IMR-90 (cell line): ENCODE measurements around the gene TBC1D32. TPM values are rescaled to one million over a fixed set of nuclear protein-coding genes. Genes with fewer than 3 reads are reported as not detected.

Experiments used
- ATAC-seq: fragments of 200-7000 bp; cut with Tn5 transposase; 2 replicates; pipeline ENCODE4 v1.9.1; 2020; ENCODE audit warnings: low read depth, mild to moderate bottlenecking, moderate library complexity
- BruUV-seq: library from RNA; stranded (reverse); fragments of 400-500 nt; replicated peaks from 2 replicates; lab custom pipeline; 2021; lab: Mats Ljungman, UMichigan
- CTCF ChIA-PET: fragments of 300-600 bp; formaldehyde crosslinking; extraction: SDS; loops from one replicate; lab custom pipeline; 2021; ENCODE audit warnings: antibody characterized with exemption; lab: Yijun Ruan, JAX
- POLR2A ChIA-PET: fragments of 300-600 bp; sonication (Branson Sonifier 250); formaldehyde crosslinking; loops from one replicate; lab custom pipeline; 2022; ENCODE audit warnings: antibody characterized with exemption; ENCODE audit not compliant: unreplicated experiment; lab: Charles Lee
- DNase-seq: peaks from one replicate; pipeline ENCODE4 v3.0.0; 2013
- H2AFZ ChIP-seq: replicated peaks from 2 replicates; pipeline ENCODE3; 2013; ENCODE audit warnings: low read length, mild to moderate bottlenecking; ENCODE audit not compliant: poor library complexity
- H2AK5ac ChIP-seq: 2 replicates; pipeline ENCODE4 v1.6.1; 2013; ENCODE audit warnings: low read depth, low read length, inconsistent platforms
- H2AK9ac ChIP-seq: replicated peaks from 2 replicates; pipeline ENCODE3; 2013; ENCODE audit warnings: mild to moderate bottlenecking, low read depth, low read length, moderate library complexity; ENCODE audit not compliant: poor library complexity
- H2BK120ac ChIP-seq: 2 replicates; pipeline ENCODE4 v1.6.1; 2013; ENCODE audit warnings: low read depth, low read length, inconsistent platforms
- H2BK15ac ChIP-seq: 3 replicates; pipeline ENCODE4 v1.6.1; 2013; ENCODE audit warnings: low read depth, low read length, inconsistent platforms
- H2BK20ac ChIP-seq: 2 replicates; pipeline ENCODE4 v1.6.1; 2013; ENCODE audit warnings: low read depth, mild to moderate bottlenecking, inconsistent platforms, low read length, moderate library complexity
- H2BK5ac ChIP-seq: 2 replicates; pipeline ENCODE4 v1.6.1; 2013; ENCODE audit warnings: mild to moderate bottlenecking, low read depth, low read length, inconsistent platforms; ENCODE audit not compliant: poor library complexity, severe bottlenecking
- H3K14ac ChIP-seq: replicated peaks from 2 replicates; pipeline ENCODE4 v1.6.1; 2013; ENCODE audit warnings: low read depth, low read length, inconsistent platforms
- H3K18ac ChIP-seq: 2 replicates; pipeline ENCODE4 v1.6.1; 2013; ENCODE audit warnings: low read depth, low read length, control low read depth
- H3K23ac ChIP-seq: 2 replicates; pipeline ENCODE4 v1.6.1; 2013; ENCODE audit warnings: low read depth, low read length, inconsistent platforms
- H3K27ac ChIP-seq: 2 replicates; pipeline ENCODE4 v1.5.1; 2013; ENCODE audit warnings: mild to moderate bottlenecking, control low read depth, low read length; ENCODE audit not compliant: insufficient read depth
- H3K27me3 ChIP-seq: 2 replicates; pipeline ENCODE4 v1.6.1; 2013; ENCODE audit warnings: low read length; ENCODE audit not compliant: control insufficient read depth, insufficient read depth
- H3K36me3 ChIP-seq: 2 replicates; pipeline ENCODE4 v1.6.1; 2013; ENCODE audit warnings: low read length, mixed read lengths; ENCODE audit not compliant: control insufficient read depth, insufficient read depth
- H3K4ac ChIP-seq: 2 replicates; pipeline ENCODE4 v1.6.1; 2013; ENCODE audit warnings: low read depth, low read length, inconsistent platforms
- H3K4me1 ChIP-seq: 2 replicates; pipeline ENCODE4 v1.6.1; 2013; ENCODE audit warnings: low read length, mixed read lengths; ENCODE audit not compliant: control insufficient read depth, insufficient read depth
- H3K4me2 ChIP-seq: 2 replicates; pipeline ENCODE4 v1.6.1; 2013; ENCODE audit warnings: low read depth, mild to moderate bottlenecking, control low read depth, low read length, moderate library complexity
- H3K4me3 ChIP-seq: 2 replicates; pipeline ENCODE4 v1.5.1; 2013; ENCODE audit warnings: low read depth, mild to moderate bottlenecking, control low read depth, low read length, moderate library complexity; ENCODE audit not compliant: insufficient read depth
- H3K56ac ChIP-seq: 2 replicates; pipeline ENCODE4 v1.6.1; 2013; ENCODE audit warnings: low read length, inconsistent platforms; ENCODE audit not compliant: insufficient read depth; ENCODE audit errors: extremely low read depth
- H3K79me1 ChIP-seq, 2 experiments: 2 replicates each; pipeline ENCODE4 v1.6.1; 2013; ENCODE audit warnings: low read length in 2 of 2, inconsistent platforms in 1 of 2, low read depth in 1 of 2
- H3K9ac ChIP-seq: 2 replicates; pipeline ENCODE4 v1.6.1; 2013; ENCODE audit warnings: low read depth, low read length, control low read depth
- H3K9me1 ChIP-seq: 2 replicates; pipeline ENCODE4 v1.6.1; 2013; ENCODE audit warnings: low read length, inconsistent platforms; ENCODE audit not compliant: insufficient read depth
- H3K9me3 ChIP-seq: 2 replicates; pipeline ENCODE4 v1.6.1; 2013; ENCODE audit warnings: low read length; ENCODE audit not compliant: control insufficient read depth, insufficient read depth
- H4K20me1 ChIP-seq: 2 replicates; pipeline ENCODE4 v1.6.1; 2013; ENCODE audit warnings: low read length, inconsistent platforms; ENCODE audit not compliant: insufficient read depth
- H4K5ac ChIP-seq: 2 replicates; pipeline ENCODE4 v1.6.1; 2013; ENCODE audit warnings: mild to moderate bottlenecking, low read depth, low read length, control low read depth
- H4K8ac ChIP-seq, 2 experiments: 2 replicates each; pipeline ENCODE4 v1.6.1; 2013; ENCODE audit warnings: low read depth in 2 of 2, low read length in 2 of 2, control low read depth in 1 of 2, inconsistent platforms in 1 of 2
- H4K91ac ChIP-seq: 2 replicates; pipeline ENCODE4 v1.6.1; 2013; ENCODE audit warnings: low read depth, low read length, inconsistent platforms; ENCODE audit not compliant: insufficient read depth
- BHLHE40 ChIP-seq: fragments of 150-350 bp; IDR thresholded peaks from 2 replicates; pipeline ENCODE4 v1.6.1; 2016; ENCODE audit warnings: mild to moderate bottlenecking, low read depth, low read length
- CHD1 ChIP-seq: IDR thresholded peaks from 2 replicates; pipeline ENCODE4 v1.6.1; 2012; ENCODE audit warnings: low read depth, low read length, improper control_type of control experiment
- RAD21 ChIP-seq: IDR thresholded peaks from 2 replicates; pipeline ENCODE4 v1.6.1; 2012; ENCODE audit warnings: low read length, improper control_type of control experiment
- dilution Hi-C: fragments of 300-500 bp; cut with HindIII; formaldehyde crosslinking; loops from one replicate; pipeline ENCODE4 v1.14.3; 2018; ENCODE audit warnings: low sequenced_read_pairs; ENCODE audit not compliant: unreplicated experiment
- in situ Hi-C: fragments of 300-500 bp; cut with MboI; formaldehyde crosslinking; loops from 3 replicates; pipeline ENCODE4 v1.14.3; 2019; ENCODE audit warnings: low sequenced_read_pairs, inconsistent platforms, mixed read lengths
- intact Hi-C: fragments of 100-400 bp; cut with micrococcal nuclease; formaldehyde crosslinking; loops from 2 replicates; pipeline ENCODE4 v1.10.0; 2022
- polyA plus RNA-seq, 3 experiments: library from polyadenylated mRNA; depleted of rRNA; stranded (reverse); fragments of >200 nt; gene quantifications; 2 replicates each; pipeline ENCODE4 v1.2.3, GENCODE V29; 2012; ENCODE audit warnings: low replicate concordance in 1 of 3
- total RNA-seq: library from RNA; depleted of rRNA; stranded (reverse); fragments of >200 nt; gene quantifications from 2 replicates; pipeline ENCODE4 v1.2.3, GENCODE V29; 2012

Gene TBC1D32
- total and polyA plus RNA-seq, 2 of the 4 experiments (the other 2 are of a cell fraction), result 3.0 to 7.2 TPM

DNA sequence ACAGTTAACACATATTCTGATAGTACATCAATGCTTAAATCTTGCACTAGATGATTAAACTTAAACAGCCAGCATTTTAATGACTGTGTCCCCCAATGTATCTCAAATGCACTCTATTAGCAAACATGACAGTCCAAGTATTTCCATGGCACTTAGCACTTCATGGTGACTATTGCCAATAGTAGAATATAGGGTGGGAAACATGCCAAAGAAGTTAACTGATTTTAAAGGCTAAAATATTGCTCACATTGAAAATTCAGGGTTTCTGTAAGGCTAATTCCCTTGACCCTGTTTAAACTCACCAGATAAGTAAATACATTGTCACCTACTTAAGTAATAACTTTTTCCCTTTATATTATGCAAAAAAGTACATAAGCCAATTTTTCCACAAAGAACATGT lies 266.9 kb downstream of the TBC1D32 start:
- H4K5ac ChIP-seq, result no peak overlapping the region
- no peak overlapping the region for H2AK9ac ChIP-seq
- TF ChIP-seq RAD21 (no peak), BHLHE40 (no peak), CHD1 (no peak)
- H4K91ac ChIP-seq, result no peak overlapping the region
- no peak overlapping the region for H3K9ac ChIP-seq
- ATAC-seq (no peak), DNase-seq (no peak)
- H3K79me1 ChIP-seq, result no peaks in the 10 kb centered on the region
- no peaks in the 10 kb centered on the region; the same call in 1 of the 2 replicates for H3K9me3 ChIP-seq
- H4K20me1 ChIP-seq, result no peaks in the 10 kb centered on the region
- no peak overlapping the region for H3K27ac ChIP-seq
- dilution Hi-C loops, result no loop called here
- H2BK120ac ChIP-seq, result no peak overlapping the region
- no peak overlapping the region for H2BK15ac ChIP-seq
- H3K23ac ChIP-seq, result no peak overlapping the region
- ChIA-PET POLR2A (no interaction called here), CTCF (no interaction called here)
- no peaks in the 10 kb centered on the region for H3K27me3 ChIP-seq
- no peak overlapping the region for H3K4ac ChIP-seq
- H3K4me1 ChIP-seq, result no peaks in the 10 kb centered on the region
- no peak overlapping the region for H2BK5ac ChIP-seq
- no peaks in the 10 kb centered on the region for H3K9me1 ChIP-seq
- no peak overlapping the region for H3K4me3 ChIP-seq
- no peak overlapping the region for H4K8ac ChIP-seq
- no peaks in the 10 kb centered on the region for H3K36me3 ChIP-seq
- H3K56ac ChIP-seq, result no peak overlapping the region
- no TSS peak for BruUV-seq
- no peak overlapping the region for H3K14ac ChIP-seq
- H3K18ac ChIP-seq, result no peak overlapping the region
- no peak overlapping the region for H2AFZ ChIP-seq
- H2AK5ac ChIP-seq, result no peak overlapping the region
- H2BK20ac ChIP-seq, result no peak overlapping the region
- intact Hi-C loops, result loop anchor here (10.0 kb wide), 1 partner anchor 777 kb away; no protein-coding TSS in a partner anchor
- no peak overlapping the region for H3K4me2 ChIP-seq
- in situ Hi-C loops, result loop anchor here (10.0 to 25.0 kb wide), 3 partner anchors 147 to 1120 kb away; no protein-coding TSS in a partner anchor
